Ascending aorta (tissue), 2 donors: ENCODE data around the gene RAB41. TPM values are rescaled to one million over a fixed set of nuclear protein-coding genes. Genes with fewer than 3 reads are reported as not detected.

Experiments used
- DNase-seq, 2 donors: peaks; one replicate each; pipeline ENCODE4 v3.0.0-alpha.2; 2019; ENCODE audit warnings: low spot score in 2 of 2
- H3K27ac ChIP-seq, 2 donors: fragments of 200-600 bp; sonication (generic); one replicate each; pipeline ENCODE4 v1.5.1; 2016 to 2017; ENCODE audit warnings: mild to moderate bottlenecking in 1 of 2
- H3K27me3 ChIP-seq: fragments of 200-600 bp; sonication (generic); one replicate; pipeline ENCODE4 v1.5.1; 2017
- H3K36me3 ChIP-seq, 2 donors: fragments of 200-600 bp; sonication (generic); one replicate each; pipeline ENCODE4 v1.5.1; 2016
- H3K4me1 ChIP-seq, 2 donors: fragments of 200-600 bp; sonication (generic); one replicate each; pipeline ENCODE4 v1.5.1; 2016 to 2017; ENCODE audit warnings: mild to moderate bottlenecking in 1 of 2
- H3K4me3 ChIP-seq, 2 donors: fragments of 200-600 bp; sonication (generic); one replicate each; pipeline ENCODE4 v1.5.1; 2016 to 2017; ENCODE audit warnings: mild to moderate bottlenecking in 1 of 2
- H3K9me3 ChIP-seq, 2 donors: fragments of 200-600 bp; sonication (generic); one replicate each; pipeline ENCODE4 v1.5.1; 2016
- CTCF ChIP-seq, 3 experiments: fragments of 200-600 bp in 2 of 3; fragments of 450-650 bp in 1 of 3; sonication (generic) in 2 of 3; IDR thresholded peaks; one replicate each; pipeline ENCODE4 v1.5.1; 2016 to 2019; ENCODE audit warnings: antibody characterized with exemption in 3 of 3, mild to moderate bottlenecking in 1 of 3, moderate library complexity in 1 of 3
- intact Hi-C: fragments of 100-400 bp; cut with DNase I; formaldehyde crosslinking; loops from one replicate; pipeline ENCODE4 v1.15.1; 2023
- total RNA-seq: library from RNA; depleted of rRNA; stranded (reverse); fragments of >200 nt; gene quantifications from one replicate; pipeline ENCODE4 v1.1.0, GENCODE V29; 2016

Gene RAB41
- total RNA-seq, 1 donor from 2014 or later, result not detected

DNA sequence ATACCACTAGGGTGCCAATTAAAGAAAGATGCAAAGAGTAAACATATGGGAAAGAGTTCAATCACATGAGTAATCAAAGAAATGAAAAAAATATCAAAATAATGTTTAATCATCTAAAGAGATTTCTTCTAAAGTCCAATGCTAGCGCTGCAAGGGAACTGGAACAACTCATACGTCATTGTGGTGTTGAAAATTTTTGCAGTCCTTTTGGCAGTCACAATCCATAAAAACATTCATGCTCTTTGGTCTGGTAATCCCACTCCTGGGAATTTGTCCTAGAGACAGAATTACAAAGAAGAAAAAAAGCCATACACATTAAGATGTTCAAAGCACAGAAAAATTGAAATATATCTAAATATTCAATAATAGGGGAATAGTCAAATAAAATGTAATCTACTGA is 26.5 kb upstream of the RAB41 start:
- intact Hi-C loops, result no loop called here
- Histone ChIP-seq H3K4me1 (no peaks in the 10 kb centered on the region), H3K27me3 (no peaks in the 10 kb centered on the region), H3K36me3 (no peaks in the 10 kb centered on the region), H3K4me3 (no peak overlapping the region), H3K9me3 (no peaks in the 10 kb centered on the region), H3K27ac (no peak overlapping the region)
- TF ChIP-seq CTCF (IDR thresholded peaks at IDR 0.05), result no peak
- DNase-seq, result no peak

- Histone ChIP-seq H3K27ac (no peak overlapping the region), H3K27me3 (no peaks in the 10 kb centered on the region), H3K4me1 (no peaks in the 10 kb centered on the region), H3K4me3 (no peak overlapping the region), H3K36me3 (no peaks in the 10 kb centered on the region), H3K9me3 (no peaks in the 10 kb centered on the region)
- TF ChIP-seq CTCF (IDR thresholded peaks at IDR 0.05), result no peak
- DNase-seq, result no peak
- intact Hi-C loops, result no loop called here
Measured at GRCh38 chrX:70257423-70258288, 24.3 kb upstream of the RAB41 start.

DNA sequence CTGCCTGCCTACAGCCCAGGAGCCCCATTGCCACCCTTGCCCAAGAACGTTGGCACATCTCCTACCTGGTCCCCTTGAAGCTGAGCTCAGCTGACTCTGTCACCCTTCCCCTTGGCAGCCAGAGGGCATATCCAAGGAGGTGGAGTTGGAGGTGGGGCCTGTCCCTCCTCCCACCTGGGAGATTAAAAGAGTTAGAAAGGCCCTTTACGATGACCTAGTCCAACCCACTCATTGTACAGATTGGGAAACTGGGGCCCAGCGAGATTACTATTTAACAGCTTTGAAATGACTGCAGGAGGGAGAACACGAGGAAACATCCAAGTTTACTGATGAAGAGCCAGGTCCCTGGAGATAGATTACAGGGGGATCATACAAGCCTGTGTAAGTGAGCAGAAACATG is 21.9 kb upstream of the RAB41 start, which contains the start of gene P2RY4:
Gene P2RY4, minus strand, starts transcription at position 101 of the 400 bp plus-strand sequence. CDS start 580 bp downstream, outside the sequence.
- no peak for DNase-seq
- intact Hi-C loops, result no loop called here
- no peak within 1 kb of the TSS for H3K27ac ChIP-seq
- no peaks in the 10 kb centered on the region for H3K9me3 ChIP-seq
- no peaks in the 10 kb centered on the region for H3K36me3 ChIP-seq
- no peak for TF ChIP-seq CTCF (IDR thresholded peaks at IDR 0.05)
- H3K4me1 ChIP-seq, result no peaks in the 10 kb centered on the region
- H3K27me3 ChIP-seq, result no peaks in the 10 kb centered on the region
- no peak within 1 kb of the TSS for H3K4me3 ChIP-seq

GRCh38 chrX:70262952-70263567 is 18.9 kb upstream of the RAB41 start:
- intact Hi-C loops, result no loop called here

DNA sequence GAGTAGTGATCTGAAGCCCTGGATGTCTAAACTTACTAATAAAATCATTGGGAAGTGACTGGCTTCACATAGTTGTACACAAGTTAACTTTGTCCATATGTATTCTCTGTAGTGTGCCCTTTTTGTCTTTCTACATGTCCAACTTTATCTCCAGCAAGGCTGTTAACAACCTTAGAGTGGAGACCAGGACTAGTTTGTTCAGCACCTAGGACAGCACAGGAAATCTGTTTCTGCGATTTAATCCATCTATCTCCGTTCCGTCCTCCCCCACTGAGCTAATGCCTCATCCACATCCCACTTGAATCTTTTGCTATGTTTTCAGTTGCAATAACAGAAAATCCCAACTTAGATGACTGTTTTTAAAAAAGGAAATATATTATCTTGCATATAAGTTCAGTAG is 17.2 kb upstream of the RAB41 start:
- DNase-seq, result no peak

More at GRCh38 chrX:70262952-70263567, 18.9 kb upstream of the RAB41 start:
- Histone ChIP-seq H3K4me1 (no peaks in the 10 kb centered on the region), H3K27me3 (no peaks in the 10 kb centered on the region), H3K27ac (no peak overlapping the region), H3K4me3 (no peak overlapping the region), H3K9me3 (no peaks in the 10 kb centered on the region), H3K36me3 (no peaks in the 10 kb centered on the region)
- no peak for DNase-seq
- TF ChIP-seq CTCF (IDR thresholded peaks at IDR 0.05), result peak in 2 of 3 experiments; percentile 27 to 40

More for the DNA sequence above, 17.2 kb upstream of the RAB41 start:
- Histone ChIP-seq H3K36me3 (no peaks in the 10 kb centered on the region), H3K27ac (no peak overlapping the region), H3K9me3 (no peaks in the 10 kb centered on the region), H3K4me3 (no peak overlapping the region), H3K4me1 (no peaks in the 10 kb centered on the region), H3K27me3 (no peaks in the 10 kb centered on the region)
- TF ChIP-seq CTCF (IDR thresholded peaks at IDR 0.05), result no peak
- intact Hi-C loops, result no loop called here
